SHP77 treated with DMSO at 0.1 percent for 48 hours (cell line): ENCODE results near the gene GPR50.

Source experiments
- DNase-seq: peaks from one replicate; lab custom pipeline; 2025; lab: John Stamatoyannopoulos, UW

The GPR50 gene

GRCh38 chrX:151176231-151176750 lies at the start of gene GPR50:
Gene GPR50 (plus strand): TSS chrX:151176584. CDS start chrX:151176722, 138 bp downstream.
- DNase-seq = no peak

GRCh38 chrX:151132531-151132930 lies 43.9 kb upstream of the GPR50 start:
- no peak for DNase-seq

GRCh38 chrX:151151665-151152267 lies 24.6 kb upstream of the GPR50 start:
- DNase-seq = peak; percentile 0

- no peak for DNase-seq
These were observed 23.3 kb upstream of the GPR50 start for GRCh38 chrX:151153086-151153485.

GRCh38 chrX:151153667-151154066 lies 22.7 kb upstream of the GPR50 start:
- no peak for DNase-seq

- DNase-seq = no peak
These were observed 21.1 kb upstream of the GPR50 start for GRCh38 chrX:151155234-151155633.

GRCh38 chrX:151161690-151162089 lies 14.7 kb upstream of the GPR50 start:
- no peak for DNase-seq

- no peak for DNase-seq
These were observed 8.5 kb upstream of the GPR50 start for GRCh38 chrX:151167791-151168345.

- DNase-seq = no peak
These were observed 6.6 kb upstream of the GPR50 start for GRCh38 chrX:151169783-151170182.

- no peak for DNase-seq
These were observed 1.7 kb upstream of the GPR50 start for GRCh38 chrX:151174581-151175282.

GRCh38 chrX:151175283-151176062 lies 911 bp upstream of the GPR50 start:
- no peak for DNase-seq

- DNase-seq = no peak
These were observed 1.0 kb downstream of the GPR50 start for GRCh38 chrX:151177141-151178027.

- DNase-seq = no peak
These were observed 2.4 kb downstream of the GPR50 start for GRCh38 chrX:151178746-151179145.

- DNase-seq = no peak
These were observed 4.0 kb downstream of the GPR50 start for GRCh38 chrX:151180400-151180799.

GRCh38 chrX:151181088-151181487 lies 4.7 kb downstream of the GPR50 start:
- no peak for DNase-seq

- no peak for DNase-seq
These were observed 6.9 kb downstream of the GPR50 start for GRCh38 chrX:151183233-151183753.

GRCh38 chrX:151183912-151184565 lies 7.7 kb downstream of the GPR50 start:
- no peak for DNase-seq

- no peak for DNase-seq
These were observed 8.3 kb downstream of the GPR50 start for GRCh38 chrX:151184705-151185104.

- DNase-seq = no peak
These were observed 30.5 kb downstream of the GPR50 start for GRCh38 chrX:151206871-151207270.

GRCh38 chrX:151225843-151226242 lies 49.5 kb downstream of the GPR50 start:
- no peak for DNase-seq

- no peak for DNase-seq
These were observed 50.6 kb downstream of the GPR50 start for GRCh38 chrX:151226941-151227340.
